ENCODE data around the gene TRH. TPM values are rescaled to one million over a fixed set of nuclear protein-coding genes. Genes with fewer than 3 reads are reported as not detected.

TRH gene
- total RNA-seq, 1 experiment from 2014 or later = not detected

- BruUV-seq (replicated peaks) = no TSS peak
- Mint-ChIP-seq H3K9me3 (ENCODE audit: low read depth, unreplicated experiment) (no peaks in the 10 kb centered on the region), H3K4me3 (ENCODE audit: low read depth, unreplicated experiment) (peak overlapping the region; percentile 19), H3K27me3 (ENCODE audit: unreplicated experiment) (peaks cover 85% of the 10 kb centered on the region), H3K36me3 (ENCODE audit: insufficient read depth, unreplicated experiment) (no peaks in the 10 kb centered on the region), H3K4me1 (ENCODE audit: low read depth, unreplicated experiment) (no peaks in the 10 kb centered on the region), H3K27ac (ENCODE audit: unreplicated experiment) (no peak overlapping the region)
- TF ChIP-seq, protein P1, sequence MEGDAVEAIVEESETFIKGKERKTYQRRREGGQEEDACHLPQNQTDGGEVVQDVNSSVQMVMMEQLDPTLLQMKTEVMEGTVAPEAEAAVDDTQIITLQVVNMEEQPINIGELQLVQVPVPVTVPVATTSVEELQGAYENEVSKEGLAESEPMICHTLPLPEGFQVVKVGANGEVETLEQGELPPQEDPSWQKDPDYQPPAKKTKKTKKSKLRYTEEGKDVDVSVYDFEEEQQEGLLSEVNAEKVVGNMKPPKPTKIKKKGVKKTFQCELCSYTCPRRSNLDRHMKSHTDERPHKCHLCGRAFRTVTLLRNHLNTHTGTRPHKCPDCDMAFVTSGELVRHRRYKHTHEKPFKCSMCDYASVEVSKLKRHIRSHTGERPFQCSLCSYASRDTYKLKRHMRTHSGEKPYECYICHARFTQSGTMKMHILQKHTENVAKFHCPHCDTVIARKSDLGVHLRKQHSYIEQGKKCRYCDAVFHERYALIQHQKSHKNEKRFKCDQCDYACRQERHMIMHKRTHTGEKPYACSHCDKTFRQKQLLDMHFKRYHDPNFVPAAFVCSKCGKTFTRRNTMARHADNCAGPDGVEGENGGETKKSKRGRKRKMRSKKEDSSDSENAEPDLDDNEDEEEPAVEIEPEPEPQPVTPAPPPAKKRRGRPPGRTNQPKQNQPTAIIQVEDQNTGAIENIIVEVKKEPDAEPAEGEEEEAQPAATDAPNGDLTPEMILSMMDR (IDR thresholded peaks at IDR 0.05; ENCODE audit: unreplicated experiment) = no peak
- CTCF ChIA-PET = no interaction called here
- DNase-seq = peak; percentile 29
- intact Hi-C loops (cut with micrococcal nuclease; ENCODE audit: unreplicated experiment) = no loop called here
Observed at GRCh38 chr3:129975705-129976048, 1.2 kb downstream of the TRH start.

DNA sequence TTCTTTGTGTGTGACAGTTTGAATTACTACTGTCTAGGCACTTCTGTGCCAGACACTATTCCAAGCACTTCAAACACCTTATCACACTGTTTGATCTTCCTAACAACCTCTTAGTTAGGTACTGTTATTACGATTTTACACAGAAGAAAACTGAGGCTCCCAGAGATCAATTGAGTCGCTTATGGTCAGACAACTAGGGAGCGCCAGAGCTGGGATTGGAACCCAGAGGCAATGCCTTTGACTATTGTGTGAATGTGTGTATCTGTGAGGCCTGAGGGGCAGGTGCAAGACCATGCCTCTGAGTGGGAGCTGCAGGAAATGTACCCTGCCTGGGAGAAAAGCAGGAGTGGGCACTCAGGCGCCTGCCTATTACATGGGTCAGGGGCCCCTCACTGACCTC lies 1.8 kb downstream of the TRH start:
- no TSS peak for BruUV-seq (replicated peaks)
- Mint-ChIP-seq H3K27me3 (ENCODE audit: unreplicated experiment) (peaks cover 85% of the 10 kb centered on the region), H3K27ac (ENCODE audit: unreplicated experiment) (no peak overlapping the region), H3K36me3 (ENCODE audit: insufficient read depth, unreplicated experiment) (no peaks in the 10 kb centered on the region), H3K4me1 (ENCODE audit: low read depth, unreplicated experiment) (no peaks in the 10 kb centered on the region), H3K4me3 (ENCODE audit: low read depth, unreplicated experiment) (no peak overlapping the region), H3K9me3 (ENCODE audit: low read depth, unreplicated experiment) (no peaks in the 10 kb centered on the region)
- TF ChIP-seq, protein P1 (IDR thresholded peaks at IDR 0.05; ENCODE audit: unreplicated experiment) = no peak
- CTCF ChIA-PET = no interaction called here
- no peak for DNase-seq
- intact Hi-C loops (cut with micrococcal nuclease; ENCODE audit: unreplicated experiment) = no loop called here

DNA sequence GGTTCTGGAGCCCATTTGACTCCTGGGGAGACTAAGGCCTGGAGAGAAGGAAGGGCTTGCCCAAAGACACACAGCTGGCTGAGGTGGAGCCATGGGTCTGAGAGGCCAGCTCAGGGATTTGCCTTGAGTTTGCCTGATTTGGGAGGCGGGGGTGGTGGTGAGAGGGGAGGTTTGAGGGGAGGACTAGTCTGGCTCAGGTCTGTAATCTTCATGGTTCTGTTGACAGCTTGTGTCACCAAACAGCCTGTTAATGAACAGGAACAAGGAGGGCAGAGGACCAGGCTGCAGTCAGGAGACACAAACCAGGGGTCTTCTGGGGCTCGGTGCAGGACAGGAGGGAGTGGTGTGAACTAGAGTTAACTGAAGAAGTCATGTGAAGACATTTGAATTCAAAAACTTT lies 3.6 kb downstream of the TRH start:
- DNase-seq = no peak
- intact Hi-C loops (cut with micrococcal nuclease; ENCODE audit: unreplicated experiment) = no loop called here
- H3K36me3 Mint-ChIP-seq (ENCODE audit: insufficient read depth, unreplicated experiment) = no peaks in the 10 kb centered on the region
- CTCF ChIA-PET = no interaction called here
- TF ChIP-seq, protein P1 (IDR thresholded peaks at IDR 0.05; ENCODE audit: unreplicated experiment) = no peak
- no peak overlapping the region for H3K27ac Mint-ChIP-seq (ENCODE audit: unreplicated experiment)
- H3K9me3 Mint-ChIP-seq (ENCODE audit: low read depth, unreplicated experiment) = no peaks in the 10 kb centered on the region
- BruUV-seq (replicated peaks) = no TSS peak
- H3K4me3 Mint-ChIP-seq (ENCODE audit: low read depth, unreplicated experiment) = no peak overlapping the region
- peaks cover 92% of the 10 kb centered on the region for H3K27me3 Mint-ChIP-seq (ENCODE audit: unreplicated experiment)
- H3K4me1 Mint-ChIP-seq (ENCODE audit: low read depth, unreplicated experiment) = no peaks in the 10 kb centered on the region

GRCh38 chr3:129979905-129980304 lies 5.4 kb downstream of the TRH start:
- BruUV-seq (replicated peaks) = no TSS peak
- H3K27ac Mint-ChIP-seq (ENCODE audit: unreplicated experiment) = no peak overlapping the region
- DNase-seq = no peak
- TF ChIP-seq, protein P1 (IDR thresholded peaks at IDR 0.05; ENCODE audit: unreplicated experiment) = no peak
- no peaks in the 10 kb centered on the region for H3K4me1 Mint-ChIP-seq (ENCODE audit: low read depth, unreplicated experiment)
- H3K9me3 Mint-ChIP-seq (ENCODE audit: low read depth, unreplicated experiment) = no peaks in the 10 kb centered on the region
- CTCF ChIA-PET = no interaction called here
- intact Hi-C loops (cut with micrococcal nuclease; ENCODE audit: unreplicated experiment) = no loop called here
- no peaks in the 10 kb centered on the region for H3K36me3 Mint-ChIP-seq (ENCODE audit: insufficient read depth, unreplicated experiment)
- H3K27me3 Mint-ChIP-seq (ENCODE audit: unreplicated experiment) = peaks cover 78% of the 10 kb centered on the region
- H3K4me3 Mint-ChIP-seq (ENCODE audit: low read depth, unreplicated experiment) = no peak overlapping the region

DNA sequence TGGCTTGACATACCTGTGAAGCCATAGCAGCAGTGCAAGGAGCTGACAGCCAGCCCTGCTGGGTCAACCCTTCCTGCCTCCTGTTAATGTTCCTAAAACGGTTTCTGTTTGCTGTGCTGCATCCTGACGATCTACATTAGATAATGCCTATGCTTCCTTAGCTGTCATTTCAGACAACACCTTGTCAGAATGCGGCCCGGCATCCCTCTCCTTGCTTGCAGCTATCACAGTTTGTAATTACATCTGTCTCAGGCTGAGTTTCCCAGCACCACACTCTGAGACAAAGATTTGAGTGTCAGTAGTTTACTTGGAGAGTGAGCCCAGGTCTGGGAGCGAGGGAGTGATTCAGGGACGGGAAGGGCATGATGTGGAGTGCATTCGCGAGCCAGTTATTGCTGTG lies 9.0 kb downstream of the TRH start:
- CTCF ChIA-PET = no interaction called here
- H3K27ac Mint-ChIP-seq (ENCODE audit: unreplicated experiment) = no peak overlapping the region
- no peaks in the 10 kb centered on the region for H3K36me3 Mint-ChIP-seq (ENCODE audit: insufficient read depth, unreplicated experiment)
- BruUV-seq (replicated peaks) = no TSS peak
- peaks cover 59% of the 10 kb centered on the region for H3K27me3 Mint-ChIP-seq (ENCODE audit: unreplicated experiment)
- TF ChIP-seq, protein P1 (IDR thresholded peaks at IDR 0.05; ENCODE audit: unreplicated experiment) = no peak
- DNase-seq = no peak
- no peak overlapping the region for H3K4me3 Mint-ChIP-seq (ENCODE audit: low read depth, unreplicated experiment)
- H3K9me3 Mint-ChIP-seq (ENCODE audit: low read depth, unreplicated experiment) = no peaks in the 10 kb centered on the region
- intact Hi-C loops (cut with micrococcal nuclease; ENCODE audit: unreplicated experiment) = no loop called here
- no peaks in the 10 kb centered on the region for H3K4me1 Mint-ChIP-seq (ENCODE audit: low read depth, unreplicated experiment)

Data from Calu3 (cell line).